HL-60 (cell line): ENCODE measurements around the gene AGBL4.

ENCODE experiments used
- DNase-seq, 2 experiments: peaks; one replicate each; pipeline ENCODE4 v3.0.0-alpha.2; 2010 to 2020; ENCODE audit warnings: low read depth in 1 of 2, low spot score in 1 of 2
- H3K27ac ChIP-seq: fragments of 250-450 bp; sonication (Bioruptor Pico); replicated peaks from 2 replicates; pipeline ENCODE4 v1.5.1; 2020; ENCODE audit warnings: mild to moderate bottlenecking, moderate library complexity
- H3K27me3 ChIP-seq: fragments of 250-450 bp; sonication (Bioruptor Pico); 2 replicates; pipeline ENCODE4 v1.5.1; 2021; ENCODE audit warnings: mild to moderate bottlenecking, moderate library complexity; ENCODE audit not compliant: insufficient read depth, poor library complexity, severe bottlenecking
- H3K4me3 ChIP-seq: replicated peaks from 2 replicates; pipeline ENCODE4 v1.5.1; 2011; ENCODE audit warnings: mild to moderate bottlenecking, control low read depth, low read length; ENCODE audit not compliant: insufficient read depth
- GABPA ChIP-seq: IDR thresholded peaks from 2 replicates; pipeline ENCODE4 v1.6.1; 2012; ENCODE audit warnings: low read depth
- POLR2AphosphoS5 ChIP-seq: IDR thresholded peaks from 2 replicates; pipeline ENCODE4 v1.6.1; 2012; ENCODE audit warnings: low read depth
- REST ChIP-seq: IDR thresholded peaks from 2 replicates; pipeline ENCODE4 v1.6.1; 2012; ENCODE audit warnings: low read depth; ENCODE audit not compliant: insufficient replicate concordance
- SPI1 ChIP-seq: IDR thresholded peaks from 2 replicates; pipeline ENCODE4 v1.6.1; 2012; ENCODE audit warnings: low read depth, mild to moderate bottlenecking, borderline replicate concordance
- TF ChIP-seq, protein P1 (sequence below): IDR thresholded peaks from one replicate; pipeline ENCODE4 v1.5.1; 2011; ENCODE audit warnings: low read length, control low read depth, inconsistent platforms; ENCODE audit not compliant: insufficient read depth

AGBL4 gene

GRCh38 chr1:48930011-48930410 lies 1093.7 kb downstream of the AGBL4 start:
- TF ChIP-seq SPI1 (no peak), GABPA (no peak), REST (no peak), POLR2AphosphoS5 (no peak)
- TF ChIP-seq, protein P1, sequence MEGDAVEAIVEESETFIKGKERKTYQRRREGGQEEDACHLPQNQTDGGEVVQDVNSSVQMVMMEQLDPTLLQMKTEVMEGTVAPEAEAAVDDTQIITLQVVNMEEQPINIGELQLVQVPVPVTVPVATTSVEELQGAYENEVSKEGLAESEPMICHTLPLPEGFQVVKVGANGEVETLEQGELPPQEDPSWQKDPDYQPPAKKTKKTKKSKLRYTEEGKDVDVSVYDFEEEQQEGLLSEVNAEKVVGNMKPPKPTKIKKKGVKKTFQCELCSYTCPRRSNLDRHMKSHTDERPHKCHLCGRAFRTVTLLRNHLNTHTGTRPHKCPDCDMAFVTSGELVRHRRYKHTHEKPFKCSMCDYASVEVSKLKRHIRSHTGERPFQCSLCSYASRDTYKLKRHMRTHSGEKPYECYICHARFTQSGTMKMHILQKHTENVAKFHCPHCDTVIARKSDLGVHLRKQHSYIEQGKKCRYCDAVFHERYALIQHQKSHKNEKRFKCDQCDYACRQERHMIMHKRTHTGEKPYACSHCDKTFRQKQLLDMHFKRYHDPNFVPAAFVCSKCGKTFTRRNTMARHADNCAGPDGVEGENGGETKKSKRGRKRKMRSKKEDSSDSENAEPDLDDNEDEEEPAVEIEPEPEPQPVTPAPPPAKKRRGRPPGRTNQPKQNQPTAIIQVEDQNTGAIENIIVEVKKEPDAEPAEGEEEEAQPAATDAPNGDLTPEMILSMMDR: no peak
- Histone ChIP-seq H3K27me3 (no peaks in the 10 kb centered on the region), H3K27ac (no peak overlapping the region), H3K4me3 (no peak overlapping the region)
- no peak for DNase-seq

DNA sequence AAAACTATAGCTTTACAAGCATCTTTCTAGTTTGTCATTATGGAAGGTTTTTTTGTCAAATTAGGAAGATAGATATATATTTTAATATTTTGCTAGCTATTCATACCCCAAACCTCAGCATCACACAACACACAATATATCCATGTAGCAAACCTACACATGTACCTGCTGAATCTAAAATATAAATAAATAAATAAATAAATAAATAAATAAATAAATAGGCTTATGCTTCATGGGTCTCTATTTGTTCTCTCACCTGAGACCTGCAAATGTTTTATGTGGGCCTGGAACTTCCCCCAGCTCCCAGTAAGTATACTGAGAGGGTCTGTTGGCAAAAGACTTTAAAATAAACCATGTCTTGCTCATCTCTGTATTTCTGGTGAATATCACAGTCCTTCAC lies 1099.7 kb downstream of the AGBL4 start:
- TF ChIP-seq POLR2AphosphoS5: no peak
- no peak for TF ChIP-seq SPI1
- TF ChIP-seq REST: no peak
- TF ChIP-seq, protein P1: no peak
- no peak for TF ChIP-seq GABPA
- DNase-seq: no peak
- H3K27me3 ChIP-seq: no peaks in the 10 kb centered on the region
- no peak overlapping the region for H3K4me3 ChIP-seq
- H3K27ac ChIP-seq: no peak overlapping the region

- H3K27ac ChIP-seq: no peak overlapping the region
- DNase-seq: no peak
These were observed 1100.6 kb downstream of the AGBL4 start for GRCh38 chr1:48923116-48923515.

More at GRCh38 chr1:48923116-48923515, 1100.6 kb downstream of the AGBL4 start:
- Histone ChIP-seq H3K4me3 (no peak overlapping the region), H3K27me3 (no peaks in the 10 kb centered on the region)
- no peak for TF ChIP-seq REST
- TF ChIP-seq, protein P1: no peak
- TF ChIP-seq POLR2AphosphoS5: no peak
